Uterus (tissue), 2 donors: Measurements from ENCODE around the gene VMP1.

ENCODE experiments used
- POLR2A ChIP-seq, 2 donors: fragments of 450-650 bp; IDR thresholded peaks; one replicate each; pipeline ENCODE4 v1.6.1; 2016; ENCODE audit warnings: antibody characterized with exemption in 2 of 2, mild to moderate bottlenecking in 1 of 2, moderate library complexity in 1 of 2
- TF ChIP-seq, protein P1 (sequence below), 4 experiments: fragments of 200-600 bp in 2 of 4; fragments of 450-650 bp in 2 of 4; sonication (generic) in 2 of 4; IDR thresholded peaks; one replicate each; pipeline ENCODE4 v1.5.1; 2016 to 2019; ENCODE audit warnings: antibody characterized with exemption in 4 of 4, mild to moderate bottlenecking in 2 of 4, moderate library complexity in 1 of 4

DNA sequence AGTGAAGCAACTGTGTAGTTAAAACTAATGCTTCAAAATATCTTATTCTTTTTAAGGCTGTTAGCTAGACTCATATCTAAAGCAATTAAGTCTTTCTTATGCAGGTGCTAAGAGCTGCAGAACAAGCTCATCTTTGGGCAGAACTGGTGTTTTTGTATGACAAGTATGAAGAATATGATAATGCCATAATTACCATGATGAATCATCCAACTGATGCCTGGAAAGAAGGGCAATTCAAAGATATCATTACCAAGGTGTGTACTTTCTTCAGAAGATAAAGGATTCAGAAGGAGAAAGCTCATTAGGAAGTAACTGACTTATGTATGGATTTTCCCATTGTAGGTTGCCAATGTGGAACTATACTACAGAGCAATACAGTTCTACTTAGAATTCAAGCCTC, 24.2 kb upstream of the VMP1 start:
- TF ChIP-seq, protein P1, sequence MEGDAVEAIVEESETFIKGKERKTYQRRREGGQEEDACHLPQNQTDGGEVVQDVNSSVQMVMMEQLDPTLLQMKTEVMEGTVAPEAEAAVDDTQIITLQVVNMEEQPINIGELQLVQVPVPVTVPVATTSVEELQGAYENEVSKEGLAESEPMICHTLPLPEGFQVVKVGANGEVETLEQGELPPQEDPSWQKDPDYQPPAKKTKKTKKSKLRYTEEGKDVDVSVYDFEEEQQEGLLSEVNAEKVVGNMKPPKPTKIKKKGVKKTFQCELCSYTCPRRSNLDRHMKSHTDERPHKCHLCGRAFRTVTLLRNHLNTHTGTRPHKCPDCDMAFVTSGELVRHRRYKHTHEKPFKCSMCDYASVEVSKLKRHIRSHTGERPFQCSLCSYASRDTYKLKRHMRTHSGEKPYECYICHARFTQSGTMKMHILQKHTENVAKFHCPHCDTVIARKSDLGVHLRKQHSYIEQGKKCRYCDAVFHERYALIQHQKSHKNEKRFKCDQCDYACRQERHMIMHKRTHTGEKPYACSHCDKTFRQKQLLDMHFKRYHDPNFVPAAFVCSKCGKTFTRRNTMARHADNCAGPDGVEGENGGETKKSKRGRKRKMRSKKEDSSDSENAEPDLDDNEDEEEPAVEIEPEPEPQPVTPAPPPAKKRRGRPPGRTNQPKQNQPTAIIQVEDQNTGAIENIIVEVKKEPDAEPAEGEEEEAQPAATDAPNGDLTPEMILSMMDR (IDR thresholded peaks at IDR 0.05): no peak
- no peak for TF ChIP-seq POLR2A (IDR thresholded peaks at IDR 0.05)
